ENCODE results near the gene PPOX.

- TF ChIP-seq CTCF (IDR thresholded peaks at IDR 0.05; ENCODE audit: insufficient read depth, low read depth, low read length): no peak
- TF ChIP-seq EZH2 (IDR thresholded peaks at IDR 0.05; ENCODE audit: insufficient read depth, low read length): no peak
Observed at GRCh38 chr1:161187311-161187710, 21.1 kb downstream of the PPOX start.

All from astrocyte (in vitro differentiated cells and primary cell).